Inferior parietal cortex (tissue), 1 donor: ENCODE results near the gene PVRIG.
"Not testable (repeated sequence)": the region's sequence is repeated elsewhere in the genome, so short reads cannot be mapped to it uniquely, and the experiment has no call there.

ENCODE experiments used
- DNase-seq: peaks from one replicate; pipeline ENCODE4 v3.0.0-alpha.2; 2016; ENCODE audit errors: extremely low spot score

PVRIG gene

GRCh38 chr7:100219801-100220585, at the start of gene PVRIG:
PVRIG (plus strand) TSS chr7:100219949; CDS start chr7:100219971, 22 bp downstream.
- DNase-seq: not testable (repeated sequence)

GRCh38 chr7:100170101-100170897, 49.5 kb upstream of the PVRIG start:
- no peak for DNase-seq

GRCh38 chr7:100171087-100171681, 48.6 kb upstream of the PVRIG start:
- DNase-seq: no peak

- DNase-seq: no peak
Observed at GRCh38 chr7:100171840-100172239, 47.9 kb upstream of the PVRIG start.

GRCh38 chr7:100173806-100174495, 45.8 kb upstream of the PVRIG start:
- DNase-seq: no peak

GRCh38 chr7:100174582-100174981, 45.2 kb upstream of the PVRIG start:
- no peak for DNase-seq

- DNase-seq: no peak
Observed at GRCh38 chr7:100175296-100175935, 44.3 kb upstream of the PVRIG start.

- DNase-seq: no peak
Observed at GRCh38 chr7:100176096-100177044, 43.4 kb upstream of the PVRIG start.

- DNase-seq: peak; percentile 86
Observed at GRCh38 chr7:100177045-100178001, 42.4 kb upstream of the PVRIG start, which contains the start of the genes GPC2 and STAG3. GPC2 (minus strand) TSS chr7:100177381; CDS start chr7:100177199, 182 bp downstream. STAG3 (plus strand) TSS chr7:100177918; CDS start chr7:100180557, 2,639 bp downstream.

- not testable (repeated sequence) for DNase-seq
Observed at GRCh38 chr7:100180084-100180483, 39.7 kb upstream of the PVRIG start.

GRCh38 chr7:100182616-100183015, 37.1 kb upstream of the PVRIG start:
- DNase-seq: not testable (repeated sequence)

GRCh38 chr7:100183090-100183489, 36.7 kb upstream of the PVRIG start:
- DNase-seq: not testable (repeated sequence)

- no peak for DNase-seq
Observed at GRCh38 chr7:100185726-100186125, 34.0 kb upstream of the PVRIG start.

GRCh38 chr7:100189061-100189460, 30.7 kb upstream of the PVRIG start:
- no peak for DNase-seq

GRCh38 chr7:100190048-100190711, 29.6 kb upstream of the PVRIG start:
- DNase-seq: no peak

- no peak for DNase-seq
Observed at GRCh38 chr7:100191775-100192174, 28.0 kb upstream of the PVRIG start.

- not testable (repeated sequence) for DNase-seq
Observed at GRCh38 chr7:100192281-100192862, 27.4 kb upstream of the PVRIG start.

GRCh38 chr7:100192969-100193368, 26.8 kb upstream of the PVRIG start:
- no peak for DNase-seq
